ENCODE results near the gene PPCS. TPM values are rescaled to one million over a fixed set of nuclear protein-coding genes. Genes with fewer than 3 reads are reported as not detected.

PPCS gene
- total and polyA plus RNA-seq, 2 of the 4 experiments (the other 2 are of a cell fraction) = 8.2 to 18.9 TPM

DNA sequence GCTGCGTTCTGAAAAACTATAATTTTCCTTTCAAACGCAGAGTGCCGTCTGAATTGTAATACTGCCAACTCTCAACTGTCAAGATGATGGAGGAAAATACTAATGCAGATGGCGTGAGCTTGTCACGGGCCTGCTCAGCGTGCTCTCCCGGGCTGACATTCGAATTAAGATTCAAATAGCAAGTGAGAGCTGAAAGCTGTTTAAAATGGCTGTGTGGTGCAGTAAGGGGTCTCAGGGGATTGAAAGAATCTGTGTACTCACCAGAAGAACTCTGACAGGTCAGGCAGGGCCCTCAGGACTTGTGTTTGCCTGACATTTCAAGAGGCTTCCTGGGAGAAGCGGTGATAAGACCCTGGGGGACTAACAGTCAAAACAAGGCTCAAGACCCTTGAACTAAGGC, 33.6 kb upstream of the PPCS start:
- Histone ChIP-seq H2BK5ac (ENCODE audit: low read depth, low read length, poor library complexity, severe bottlenecking) (no peak overlapping the region), H4K5ac (ENCODE audit: low read depth, low read length) (no peak overlapping the region), H2AK9ac (replicated peaks; ENCODE audit: low read depth, low read length, poor library complexity) (no peak overlapping the region), H3K4ac (ENCODE audit: low read depth, low read length) (no peak overlapping the region), H3K79me1 (ENCODE audit: low read depth in 1 of 2, low read length in 2 of 2) (no peaks in the 10 kb centered on the region), H3K9ac (ENCODE audit: low read depth, low read length) (no peak overlapping the region), H3K18ac (ENCODE audit: low read depth, low read length) (no peak overlapping the region), H4K20me1 (ENCODE audit: insufficient read depth, low read length) (no peaks in the 10 kb centered on the region), H2AFZ (replicated peaks; ENCODE audit: low read length, poor library complexity) (no peak overlapping the region), H2BK15ac (ENCODE audit: low read depth, low read length) (no peak overlapping the region), H3K27me3 (ENCODE audit: control insufficient read depth, insufficient read depth, low read length) (peaks cover 38% of the 10 kb centered on the region), H3K9me3 (ENCODE audit: control insufficient read depth, insufficient read depth, low read length) (no peaks in the 10 kb centered on the region), H3K27ac (ENCODE audit: insufficient read depth, low read length) (no peak overlapping the region), H3K23ac (ENCODE audit: low read depth, low read length) (no peak overlapping the region), H3K4me3 (ENCODE audit: insufficient read depth, low read depth, low read length) (no peak overlapping the region), H3K4me2 (ENCODE audit: low read depth, low read length) (no peak overlapping the region), H2AK5ac (ENCODE audit: low read depth, low read length) (no peak overlapping the region), H2BK120ac (ENCODE audit: low read depth, low read length) (no peak overlapping the region), H4K8ac (ENCODE audit: low read depth in 2 of 2, low read length in 2 of 2) (no peak overlapping the region), H2BK20ac (ENCODE audit: low read depth, low read length) (no peak overlapping the region), H3K36me3 (ENCODE audit: control insufficient read depth, insufficient read depth, low read length) (no peaks in the 10 kb centered on the region), H3K14ac (replicated peaks; ENCODE audit: low read depth, low read length) (no peak overlapping the region), H4K91ac (ENCODE audit: insufficient read depth, low read depth, low read length) (no peak overlapping the region), H3K9me1 (ENCODE audit: insufficient read depth, low read length) (no peaks in the 10 kb centered on the region), H3K4me1 (ENCODE audit: control insufficient read depth, insufficient read depth, low read length) (peaks cover 3% of the 10 kb centered on the region; the same call in 1 of the 2 replicates), H3K56ac (ENCODE audit: extremely low read depth, insufficient read depth, low read length) (no peak overlapping the region)
- ATAC-seq (ENCODE audit: low read depth) = no peak
- dilution Hi-C loops (cut with HindIII; ENCODE audit: low sequenced_read_pairs, unreplicated experiment) = no loop called here
- TF ChIP-seq MAFK (IDR thresholded peaks at IDR 0.05; ENCODE audit: low read depth, low read length) = no peak
- no peak for TF ChIP-seq RAD21 (IDR thresholded peaks at IDR 0.05; ENCODE audit: low read length)
- TF ChIP-seq CHD1 (IDR thresholded peaks at IDR 0.05; ENCODE audit: low read depth, low read length) = no peak
- TF ChIP-seq MAZ (IDR thresholded peaks at IDR 0.05; ENCODE audit: borderline replicate concordance, low read depth, low read length) = no peak
- TF ChIP-seq, protein P1, sequence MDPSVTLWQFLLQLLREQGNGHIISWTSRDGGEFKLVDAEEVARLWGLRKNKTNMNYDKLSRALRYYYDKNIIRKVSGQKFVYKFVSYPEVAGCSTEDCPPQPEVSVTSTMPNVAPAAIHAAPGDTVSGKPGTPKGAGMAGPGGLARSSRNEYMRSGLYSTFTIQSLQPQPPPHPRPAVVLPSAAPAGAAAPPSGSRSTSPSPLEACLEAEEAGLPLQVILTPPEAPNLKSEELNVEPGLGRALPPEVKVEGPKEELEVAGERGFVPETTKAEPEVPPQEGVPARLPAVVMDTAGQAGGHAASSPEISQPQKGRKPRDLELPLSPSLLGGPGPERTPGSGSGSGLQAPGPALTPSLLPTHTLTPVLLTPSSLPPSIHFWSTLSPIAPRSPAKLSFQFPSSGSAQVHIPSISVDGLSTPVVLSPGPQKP (IDR thresholded peaks at IDR 0.05; ENCODE audit: borderline replicate concordance, low read depth, low read length) = no peak
- no peak for TF ChIP-seq FOS (IDR thresholded peaks at IDR 0.05; ENCODE audit: low read depth, low read length)
- no peak for TF ChIP-seq NFE2L2 (IDR thresholded peaks at IDR 0.05; ENCODE audit: low read depth, low read length)
- in situ Hi-C loops (cut with MboI; ENCODE audit: low sequenced_read_pairs) = no loop called here
- intact Hi-C loops (cut with micrococcal nuclease) = no loop called here
- no peak for DNase-seq
- no TSS peak for BruUV-seq (replicated peaks)
- CTCF ChIA-PET = no interaction called here
- POLR2A ChIA-PET (ENCODE audit: unreplicated experiment) = no interaction called here
- WGBS, 2 experiments (ENCODE audit: extremely low coverage in 2 of 2, insufficient read length in 1 of 2) = 59% methylated on average over 6 of the region's 9 CpGs; no CpG with 5 or more reads in 1 of the 2 experiments

All from IMR-90 (cell line).